Measurements from ENCODE around the gene THRAP3. TPM values are rescaled to one million over a fixed set of nuclear protein-coding genes. Genes with fewer than 3 reads are reported as not detected.
A peak's percentile ranks its signal among the peaks of the same experiment; 100 is the strongest.

THRAP3 gene
- total RNA-seq, 2 experiments from 2014 or later: 142 to 167 TPM

- ChIA-PET POLR2A (no interaction called here), CTCF (interaction anchor here (0.6 to 1.4 kb wide), 2 partner anchors 13 to 136 kb away, joined by 3 to 5 read pairs; no protein-coding TSS in a partner anchor)
- H3K4me3 Mint-ChIP-seq: no peak overlapping the region
- no peak for DNase-seq
- H3K27ac Mint-ChIP-seq: no peak overlapping the region
- H3K27me3 Mint-ChIP-seq: peaks cover 30% of the 10 kb centered on the region
- H3K4me1 Mint-ChIP-seq: peaks cover 32% of the 10 kb centered on the region
- no peaks in the 10 kb centered on the region for H3K36me3 Mint-ChIP-seq (ENCODE audit: low read depth)
- H3K9me3 Mint-ChIP-seq: no peaks in the 10 kb centered on the region
These were observed 105.6 kb downstream of the THRAP3 start for GRCh38 chr1:36329817-36330216.

- H3K27ac Mint-ChIP-seq: no peak overlapping the region
- ChIA-PET CTCF (no interaction called here), POLR2A (no interaction called here)
- no peak overlapping the region for H3K4me3 Mint-ChIP-seq
- no peaks in the 10 kb centered on the region for H3K9me3 Mint-ChIP-seq
- no peaks in the 10 kb centered on the region for H3K36me3 Mint-ChIP-seq (ENCODE audit: low read depth)
- DNase-seq: no peak
- H3K4me1 Mint-ChIP-seq: peaks cover 30% of the 10 kb centered on the region
- H3K27me3 Mint-ChIP-seq: peaks cover 26% of the 10 kb centered on the region
These were observed 106.7 kb downstream of the THRAP3 start for GRCh38 chr1:36330940-36331339.

GRCh38 chr1:36337830-36338229 lies 113.6 kb downstream of the THRAP3 start:
- Mint-ChIP-seq H3K4me3 (no peak overlapping the region), H3K27ac (no peak overlapping the region), H3K4me1 (peaks cover 21% of the 10 kb centered on the region), H3K36me3 (ENCODE audit: low read depth) (peaks cover 6% of the 10 kb centered on the region), H3K27me3 (no peaks in the 10 kb centered on the region), H3K9me3 (no peaks in the 10 kb centered on the region)
- ChIA-PET POLR2A (no interaction called here), CTCF (interaction anchor here (2.0 kb wide), 1 partner anchor 13 kb away, joined by 5 read pairs; no protein-coding TSS in a partner anchor)
- DNase-seq: no peak

- POLR2A ChIA-PET: no interaction called here
- Mint-ChIP-seq H3K27ac (no peak overlapping the region), H3K36me3 (ENCODE audit: low read depth) (peaks cover 6% of the 10 kb centered on the region), H3K4me3 (no peak overlapping the region), H3K4me1 (peaks cover 21% of the 10 kb centered on the region), H3K9me3 (no peaks in the 10 kb centered on the region), H3K27me3 (no peaks in the 10 kb centered on the region)
- CTCF ChIA-PET: interaction anchor here (2.0 kb wide), 1 partner anchor 11 kb away, joined by 5 read pairs; no protein-coding TSS in a partner anchor
- no peak for DNase-seq
These were observed 115.0 kb downstream of the THRAP3 start for GRCh38 chr1:36339215-36339614.

- Mint-ChIP-seq H3K4me1 (peaks cover 21% of the 10 kb centered on the region), H3K36me3 (ENCODE audit: low read depth) (peaks cover 10% of the 10 kb centered on the region), H3K9me3 (no peaks in the 10 kb centered on the region), H3K27ac (no peak overlapping the region), H3K27me3 (no peaks in the 10 kb centered on the region), H3K4me3 (no peak overlapping the region)
- POLR2A ChIA-PET: no interaction called here
- no peak for DNase-seq
- CTCF ChIA-PET: interaction anchor here (2.0 kb wide), 1 partner anchor 11 kb away, joined by 5 read pairs; no protein-coding TSS in a partner anchor
These were observed 115.4 kb downstream of the THRAP3 start for GRCh38 chr1:36339615-36340014.

- Mint-ChIP-seq H3K36me3 (ENCODE audit: low read depth) (peaks cover 15% of the 10 kb centered on the region), H3K27ac (no peak overlapping the region), H3K27me3 (no peaks in the 10 kb centered on the region), H3K4me3 (no peak overlapping the region), H3K4me1 (peaks cover 21% of the 10 kb centered on the region), H3K9me3 (no peaks in the 10 kb centered on the region)
- ChIA-PET POLR2A (interaction anchor here (0.6 kb wide), 1 partner anchor 27 kb away, joined by 3 read pairs; no protein-coding TSS in a partner anchor), CTCF (interaction anchor here (0.6 to 2.5 kb wide), 21 partner anchors 10 to 192 kb away, joined by 3 to 15 read pairs (median 4); partner anchors contain the start of genes EVA1B, MRPS15 and TRAPPC3)
- DNase-seq: no peak
These were observed 117.5 kb downstream of the THRAP3 start for GRCh38 chr1:36341626-36342320.

- Mint-ChIP-seq H3K4me3 (no peak overlapping the region), H3K4me1 (peaks cover 21% of the 10 kb centered on the region), H3K9me3 (no peaks in the 10 kb centered on the region), H3K36me3 (ENCODE audit: low read depth) (peaks cover 22% of the 10 kb centered on the region), H3K27ac (peak overlapping the region; percentile 66), H3K27me3 (no peaks in the 10 kb centered on the region)
- CTCF ChIA-PET: interaction anchor here (0.6 to 2.5 kb wide), 22 partner anchors 9 to 193 kb away, joined by 3 to 15 read pairs (median 4); partner anchors contain the start of genes EVA1B, MRPS15 and TRAPPC3
- peak; percentile 64 for DNase-seq
- POLR2A ChIA-PET: no interaction called here
These were observed 118.4 kb downstream of the THRAP3 start for GRCh38 chr1:36342426-36343185.

GRCh38 chr1:36343651-36344394 lies 119.6 kb downstream of the THRAP3 start:
- H3K27ac Mint-ChIP-seq: no peak overlapping the region
- peaks cover 10% of the 10 kb centered on the region for H3K4me1 Mint-ChIP-seq
- H3K27me3 Mint-ChIP-seq: no peaks in the 10 kb centered on the region
- no peak overlapping the region for H3K4me3 Mint-ChIP-seq
- no peak for DNase-seq
- H3K36me3 Mint-ChIP-seq (ENCODE audit: low read depth): peaks cover 31% of the 10 kb centered on the region
- ChIA-PET CTCF (interaction anchor here (0.6 to 2.5 kb wide), 7 partner anchors 8 to 76 kb away, joined by 4 to 15 read pairs (median 9); partner anchors contain the start of gene EVA1B), POLR2A (no interaction called here)
- no peaks in the 10 kb centered on the region for H3K9me3 Mint-ChIP-seq

GRCh38 chr1:36344395-36344680 lies 120.1 kb downstream of the THRAP3 start:
- Mint-ChIP-seq H3K27ac (no peak overlapping the region), H3K4me3 (no peak overlapping the region), H3K36me3 (ENCODE audit: low read depth) (peaks cover 31% of the 10 kb centered on the region), H3K27me3 (no peaks in the 10 kb centered on the region), H3K9me3 (no peaks in the 10 kb centered on the region), H3K4me1 (peaks cover 5% of the 10 kb centered on the region)
- CTCF ChIA-PET: interaction anchor here (0.6 to 2.5 kb wide), 2 partner anchors 20 to 52 kb away, joined by 3 to 14 read pairs; partner anchors contain the start of gene EVA1B
- DNase-seq: no peak
- POLR2A ChIA-PET: no interaction called here

GRCh38 chr1:36345353-36345752 lies 121.1 kb downstream of the THRAP3 start:
- DNase-seq: no peak
- CTCF ChIA-PET: interaction anchor here (1.0 to 1.1 kb wide), 2 partner anchors 10 to 11 kb away, joined by 3 read pairs; no protein-coding TSS in a partner anchor
- no peak overlapping the region for H3K4me3 Mint-ChIP-seq
- POLR2A ChIA-PET: no interaction called here
- H3K36me3 Mint-ChIP-seq (ENCODE audit: low read depth): peaks cover 32% of the 10 kb centered on the region
- no peaks in the 10 kb centered on the region for H3K27me3 Mint-ChIP-seq
- peaks cover 4% of the 10 kb centered on the region for H3K4me1 Mint-ChIP-seq
- H3K9me3 Mint-ChIP-seq: no peaks in the 10 kb centered on the region
- H3K27ac Mint-ChIP-seq: no peak overlapping the region

GRCh38 chr1:36346741-36347370 lies 122.6 kb downstream of the THRAP3 start:
- H3K4me3 Mint-ChIP-seq: no peak overlapping the region
- no peaks in the 10 kb centered on the region for H3K9me3 Mint-ChIP-seq
- peaks cover 19% of the 10 kb centered on the region for H3K4me1 Mint-ChIP-seq
- CTCF ChIA-PET: interaction anchor here (0.7 kb wide), 1 partner anchor 22 kb away, joined by 3 read pairs; no protein-coding TSS in a partner anchor
- no peak for DNase-seq
- no peak overlapping the region for H3K27ac Mint-ChIP-seq
- H3K36me3 Mint-ChIP-seq (ENCODE audit: low read depth): peaks cover 32% of the 10 kb centered on the region
- POLR2A ChIA-PET: no interaction called here
- no peaks in the 10 kb centered on the region for H3K27me3 Mint-ChIP-seq

GRCh38 chr1:36349241-36349671 lies 125.0 kb downstream of the THRAP3 start:
- CTCF ChIA-PET: interaction anchor here (0.5 to 7.4 kb wide), 4 partner anchors 11 to 120 kb away, joined by 3 to 42 read pairs (median 6); no protein-coding TSS in a partner anchor
- Mint-ChIP-seq H3K4me3 (no peak overlapping the region), H3K27ac (peak overlapping the region; percentile 69), H3K36me3 (ENCODE audit: low read depth) (peaks cover 43% of the 10 kb centered on the region), H3K9me3 (no peaks in the 10 kb centered on the region), H3K4me1 (peaks cover 30% of the 10 kb centered on the region), H3K27me3 (no peaks in the 10 kb centered on the region)
- no peak for DNase-seq
- POLR2A ChIA-PET: no interaction called here

Data from activated CD4-positive, alpha-beta T cell treated with anti-CD3 and anti-CD28 coated beads, Interleukin-2, amount 10 ng/mL, durations not matched to agents 7 days and 5 days (primary cell).